Activated T-cell treated with anti-CD3 and anti-CD28 coated beads for 48 hours (primary cell): ENCODE measurements around the gene NIPBL.
"Not testable (repeated sequence)": the region's sequence is repeated elsewhere in the genome, so short reads cannot be mapped to it uniquely, and the experiment has no call there.

Source experiments
- DNase-seq: peaks from one replicate; pipeline ENCODE4 v3.0.0-alpha.2; 2020; ENCODE audit warnings: low read depth

NIPBL gene

GRCh38 chr5:36877667-36878391 lies 1.3 kb downstream of the NIPBL start:
- DNase-seq: no peak

GRCh38 chr5:36878392-36879082 lies 2.0 kb downstream of the NIPBL start:
- no peak for DNase-seq

- DNase-seq: no peak
Observed at GRCh38 chr5:36879274-36880033, 2.9 kb downstream of the NIPBL start.

- no peak for DNase-seq
Observed at GRCh38 chr5:36880761-36881160, 4.2 kb downstream of the NIPBL start.

GRCh38 chr5:36881304-36881703 lies 4.7 kb downstream of the NIPBL start:
- DNase-seq: no peak

- no peak for DNase-seq
Observed at GRCh38 chr5:36881807-36882206, 5.2 kb downstream of the NIPBL start.

GRCh38 chr5:36882250-36882649 lies 5.7 kb downstream of the NIPBL start:
- no peak for DNase-seq

- no peak for DNase-seq
Observed at GRCh38 chr5:36883894-36884462, 7.4 kb downstream of the NIPBL start.

GRCh38 chr5:36885149-36885548 lies 8.6 kb downstream of the NIPBL start:
- no peak for DNase-seq

GRCh38 chr5:36885566-36886485 lies 9.3 kb downstream of the NIPBL start:
- DNase-seq: no peak

- DNase-seq: no peak
Observed at GRCh38 chr5:36886791-36887190, 10.2 kb downstream of the NIPBL start.

GRCh38 chr5:36887532-36887931 lies 11.0 kb downstream of the NIPBL start:
- DNase-seq: no peak

GRCh38 chr5:36888303-36888702 lies 11.7 kb downstream of the NIPBL start:
- DNase-seq: no peak

- no peak for DNase-seq
Observed at GRCh38 chr5:36889264-36889663, 12.7 kb downstream of the NIPBL start.

- DNase-seq: no peak
Observed at GRCh38 chr5:36891266-36891665, 14.7 kb downstream of the NIPBL start.

- not testable (repeated sequence) for DNase-seq
Observed at GRCh38 chr5:36892085-36892830, 15.7 kb downstream of the NIPBL start.

- DNase-seq: no peak
Observed at GRCh38 chr5:36894954-36895353, 18.4 kb downstream of the NIPBL start.

GRCh38 chr5:36896476-36896875 lies 19.9 kb downstream of the NIPBL start:
- no peak for DNase-seq

GRCh38 chr5:36897616-36898015 lies 21.0 kb downstream of the NIPBL start:
- DNase-seq: no peak

GRCh38 chr5:36899860-36900259 lies 23.3 kb downstream of the NIPBL start:
- no peak for DNase-seq

GRCh38 chr5:36900283-36900682 lies 23.7 kb downstream of the NIPBL start:
- no peak for DNase-seq
